ENCODE data around the gene HCFC1R1. TPM values are rescaled to one million over a fixed set of nuclear protein-coding genes. Genes with fewer than 3 reads are reported as not detected.
"Not testable (repeated sequence)": the region's sequence is repeated elsewhere in the genome, so short reads cannot be mapped to it uniquely, and the experiment has no call there.

Gene HCFC1R1
- total RNA-seq, 1 donor from 2014 or later = 47.0 TPM

- Histone ChIP-seq H4K20me1 (ENCODE audit: insufficient read depth, low read length) (peaks cover 3% of the 10 kb centered on the region), H3K9ac (ENCODE audit: low read length) (no peak overlapping the region), H3K9me3 (ENCODE audit: insufficient read depth, low read depth, low read length) (no peaks in the 10 kb centered on the region), H3K36me3 (ENCODE audit: insufficient read depth, low read length) (no peaks in the 10 kb centered on the region), H3K27me3 (ENCODE audit: insufficient read depth, low read length) (no peaks in the 10 kb centered on the region), H3K4me1 (ENCODE audit: insufficient read depth, low read length) (peaks cover 10% of the 10 kb centered on the region), H3K27ac (ENCODE audit: low read depth, low read length) (no peak overlapping the region), H2AFZ (ENCODE audit: low read depth, low read length) (no peak overlapping the region), H3K4me3 (ENCODE audit: insufficient read depth, low read depth, low read length) (no peak overlapping the region), H3K79me2 (ENCODE audit: insufficient read depth, low read length) (no peaks in the 10 kb centered on the region), H3K4me2 (ENCODE audit: low read length) (no peak overlapping the region)
- DNase-seq (ENCODE audit: low read depth) (no peak), FAIRE-seq (no peak)
- Mint-ChIP-seq H3K4me3 (ENCODE audit: unreplicated experiment) (no peak overlapping the region), H3K36me3 (ENCODE audit: low read depth, unreplicated experiment) (peaks cover 10% of the 10 kb centered on the region), H3K4me1 (ENCODE audit: low read depth, unreplicated experiment) (no peaks in the 10 kb centered on the region), H3K27me3 (ENCODE audit: low read depth, unreplicated experiment) (peaks cover 13% of the 10 kb centered on the region), H3K9me3 (ENCODE audit: unreplicated experiment) (peaks cover 3% of the 10 kb centered on the region), H3K27ac (ENCODE audit: unreplicated experiment) (no peak overlapping the region)
- TF ChIP-seq CTCF (IDR thresholded peaks at IDR 0.05; ENCODE audit: insufficient read depth, low read depth, low read length) (no peak), EZH2 (IDR thresholded peaks at IDR 0.05; ENCODE audit: insufficient read depth, low read length) (no peak)
These were observed 31.4 kb upstream of the HCFC1R1 start for GRCh38 chr16:3054965-3055733.

- H3K4me3 Mint-ChIP-seq (ENCODE audit: unreplicated experiment); FAIRE-seq; H3K9me3 Mint-ChIP-seq (ENCODE audit: unreplicated experiment); H3K27me3 ChIP-seq (ENCODE audit: insufficient read depth, low read length); H3K27ac Mint-ChIP-seq (ENCODE audit: unreplicated experiment); H3K4me1 ChIP-seq (ENCODE audit: insufficient read depth, low read length); H3K9ac ChIP-seq (ENCODE audit: low read length); H3K27ac ChIP-seq (ENCODE audit: low read depth, low read length); H3K9me3 ChIP-seq (ENCODE audit: insufficient read depth, low read depth, low read length); H3K36me3 Mint-ChIP-seq (ENCODE audit: low read depth, unreplicated experiment); H3K4me3 ChIP-seq (ENCODE audit: insufficient read depth, low read depth, low read length); H3K79me2 ChIP-seq (ENCODE audit: insufficient read depth, low read length); H2AFZ ChIP-seq (ENCODE audit: low read depth, low read length); H3K36me3 ChIP-seq (ENCODE audit: insufficient read depth, low read length); DNase-seq (ENCODE audit: low read depth); H4K20me1 ChIP-seq (ENCODE audit: insufficient read depth, low read length); H3K4me1 Mint-ChIP-seq (ENCODE audit: low read depth, unreplicated experiment); H3K4me2 ChIP-seq (ENCODE audit: low read length): not testable (repeated sequence)
- H3K27me3 Mint-ChIP-seq (ENCODE audit: low read depth, unreplicated experiment) = peaks cover 21% of the 10 kb centered on the region
These were observed 29.6 kb upstream of the HCFC1R1 start for GRCh38 chr16:3053330-3053710.

GRCh38 chr16:3052571-3053329, 29.0 kb upstream of the HCFC1R1 start:
- DNase-seq (ENCODE audit: low read depth); FAIRE-seq; H3K27ac ChIP-seq (ENCODE audit: low read depth, low read length); H3K27me3 ChIP-seq (ENCODE audit: insufficient read depth, low read length); H3K4me1 ChIP-seq (ENCODE audit: insufficient read depth, low read length); H3K4me3 ChIP-seq (ENCODE audit: insufficient read depth, low read depth, low read length); H3K9ac ChIP-seq (ENCODE audit: low read length); H3K36me3 ChIP-seq (ENCODE audit: insufficient read depth, low read length); H3K9me3 ChIP-seq (ENCODE audit: insufficient read depth, low read depth, low read length); H3K36me3 Mint-ChIP-seq (ENCODE audit: low read depth, unreplicated experiment); H3K4me2 ChIP-seq (ENCODE audit: low read length); H3K4me1 Mint-ChIP-seq (ENCODE audit: low read depth, unreplicated experiment); H3K4me3 Mint-ChIP-seq (ENCODE audit: unreplicated experiment); H4K20me1 ChIP-seq (ENCODE audit: insufficient read depth, low read length); H3K79me2 ChIP-seq (ENCODE audit: insufficient read depth, low read length); H3K27ac Mint-ChIP-seq (ENCODE audit: unreplicated experiment); H3K9me3 Mint-ChIP-seq (ENCODE audit: unreplicated experiment); H2AFZ ChIP-seq (ENCODE audit: low read depth, low read length): not testable (repeated sequence)
- H3K27me3 Mint-ChIP-seq (ENCODE audit: low read depth, unreplicated experiment) = peaks cover 25% of the 10 kb centered on the region
